Thoracic aorta (tissue), 2 donors: ENCODE measurements around the gene GSC. TPM values are rescaled to one million over a fixed set of nuclear protein-coding genes. Genes with fewer than 3 reads are reported as not detected.
"Not testable (repeated sequence)": the region's sequence is repeated elsewhere in the genome, so short reads cannot be mapped to it uniquely, and the experiment has no call there.

ENCODE experiments used
- ATAC-seq: fragments of 150-250 bp; one replicate; pipeline ENCODE4 v1.8.0; 2017; ENCODE audit warnings: low read depth; ENCODE audit not compliant: insufficient number of reproducible peaks, low FRiP score
- DNase-seq: peaks from one replicate; pipeline ENCODE4 v3.0.0-alpha.2; 2020; ENCODE audit warnings: low spot score
- H3K27ac ChIP-seq, 2 donors: fragments of 200-600 bp; sonication (generic); 1 replicate in 1 of 2; 2 replicates in 1 of 2; pipeline ENCODE4 v1.5.1; 2016; ENCODE audit warnings: mild to moderate bottlenecking in 2 of 2, moderate library complexity in 2 of 2
- H3K27me3 ChIP-seq: fragments of 200-600 bp; sonication (generic); replicated peaks from 2 replicates; pipeline ENCODE4 v1.6.0; 2016; ENCODE audit warnings: mild to moderate bottlenecking; ENCODE audit not compliant: insufficient read depth
- H3K36me3 ChIP-seq: fragments of 200-600 bp; sonication (generic); one replicate; pipeline ENCODE4 v1.5.1; 2016
- H3K4me1 ChIP-seq, 2 donors: fragments of 200-600 bp; sonication (generic); 1 replicate in 1 of 2; 2 replicates in 1 of 2; pipeline versions ENCODE4 v1.5.1 to v1.6.0; 2016; ENCODE audit warnings: low read depth in 2 of 2, mild to moderate bottlenecking in 1 of 2; ENCODE audit not compliant: control insufficient read depth in 1 of 2
- H3K4me3 ChIP-seq: fragments of 200-600 bp; sonication (generic); 2 replicates; pipeline ENCODE4 v1.5.1; 2016; ENCODE audit warnings: mild to moderate bottlenecking
- H3K9me3 ChIP-seq: fragments of 200-600 bp; sonication (generic); 2 replicates; pipeline ENCODE4 v1.5.1; 2016
- CTCF ChIP-seq: fragments of 200-600 bp; sonication (generic); IDR thresholded peaks from one replicate; pipeline ENCODE4 v1.5.1; 2019; ENCODE audit warnings: antibody characterized with exemption
- total RNA-seq, 2 donors: library from RNA; depleted of rRNA; stranded (reverse); fragments of >200 nt; gene quantifications; one replicate each; pipeline versions ENCODE4 v1.1.0 to v1.2.3, GENCODE V29; 2016

The GSC gene
- total RNA-seq, 2 donors from 2014 or later = 2.1 TPM; not detected in 1

- no peaks in the 10 kb centered on the region for H3K9me3 ChIP-seq
- H3K27me3 ChIP-seq = no peaks in the 10 kb centered on the region
- no peaks in the 10 kb centered on the region for H3K4me1 ChIP-seq
- no peaks in the 10 kb centered on the region for H3K36me3 ChIP-seq
- no peak overlapping the region for H3K27ac ChIP-seq
- H3K4me3 ChIP-seq = no peak overlapping the region
- DNase-seq = no peak
- ATAC-seq = no peak
- TF ChIP-seq CTCF = no peak
Measured at GRCh38 chr14:94750371-94750770, 19.5 kb downstream of the GSC start.

- Histone ChIP-seq H3K9me3 (no peaks in the 10 kb centered on the region), H3K4me3 (no peak overlapping the region), H3K27me3 (no peaks in the 10 kb centered on the region), H3K4me1 (no peaks in the 10 kb centered on the region), H3K27ac (no peak overlapping the region), H3K36me3 (no peaks in the 10 kb centered on the region)
- no peak for DNase-seq
- no peak for ATAC-seq
- TF ChIP-seq CTCF = no peak
Measured at GRCh38 chr14:94748667-94749347, 21.1 kb downstream of the GSC start.

GRCh38 chr14:94747739-94748138, 22.2 kb downstream of the GSC start:
- ATAC-seq = no peak
- no peaks in the 10 kb centered on the region for H3K36me3 ChIP-seq
- no peak for TF ChIP-seq CTCF
- DNase-seq = no peak
- H3K9me3 ChIP-seq = no peaks in the 10 kb centered on the region
- H3K27me3 ChIP-seq = no peaks in the 10 kb centered on the region
- H3K4me3 ChIP-seq = no peak overlapping the region
- no peak overlapping the region for H3K27ac ChIP-seq
- H3K4me1 ChIP-seq = no peaks in the 10 kb centered on the region

- not testable (repeated sequence) for ATAC-seq, H3K27me3 ChIP-seq, H3K9me3 ChIP-seq, DNase-seq, H3K4me1 ChIP-seq, H3K27ac ChIP-seq, H3K36me3 ChIP-seq, H3K4me3 ChIP-seq
Measured at GRCh38 chr14:94747153-94747552, 22.8 kb downstream of the GSC start.

GRCh38 chr14:94746131-94746530, 23.8 kb downstream of the GSC start:
- DNase-seq (no peak), ATAC-seq (no peak)
- Histone ChIP-seq H3K27me3 (no peaks in the 10 kb centered on the region), H3K9me3 (no peaks in the 10 kb centered on the region), H3K27ac (no peak overlapping the region), H3K4me3 (no peak overlapping the region), H3K4me1 (no peaks in the 10 kb centered on the region), H3K36me3 (no peaks in the 10 kb centered on the region)
- TF ChIP-seq CTCF = no peak

GRCh38 chr14:94738751-94739150, 31.2 kb downstream of the GSC start:
- Histone ChIP-seq H3K36me3 (no peaks in the 10 kb centered on the region), H3K4me1 (no peaks in the 10 kb centered on the region), H3K4me3 (no peak overlapping the region), H3K27me3 (no peaks in the 10 kb centered on the region), H3K9me3 (no peaks in the 10 kb centered on the region), H3K27ac (no peak overlapping the region)
- no peak for TF ChIP-seq CTCF
- ATAC-seq (no peak), DNase-seq (no peak)
